ENCODE data around the gene FKBP6.
"Not testable (repeated sequence)": the region's sequence is repeated elsewhere in the genome, so short reads cannot be mapped to it uniquely, and the experiment has no call there.

The FKBP6 gene

DNA sequence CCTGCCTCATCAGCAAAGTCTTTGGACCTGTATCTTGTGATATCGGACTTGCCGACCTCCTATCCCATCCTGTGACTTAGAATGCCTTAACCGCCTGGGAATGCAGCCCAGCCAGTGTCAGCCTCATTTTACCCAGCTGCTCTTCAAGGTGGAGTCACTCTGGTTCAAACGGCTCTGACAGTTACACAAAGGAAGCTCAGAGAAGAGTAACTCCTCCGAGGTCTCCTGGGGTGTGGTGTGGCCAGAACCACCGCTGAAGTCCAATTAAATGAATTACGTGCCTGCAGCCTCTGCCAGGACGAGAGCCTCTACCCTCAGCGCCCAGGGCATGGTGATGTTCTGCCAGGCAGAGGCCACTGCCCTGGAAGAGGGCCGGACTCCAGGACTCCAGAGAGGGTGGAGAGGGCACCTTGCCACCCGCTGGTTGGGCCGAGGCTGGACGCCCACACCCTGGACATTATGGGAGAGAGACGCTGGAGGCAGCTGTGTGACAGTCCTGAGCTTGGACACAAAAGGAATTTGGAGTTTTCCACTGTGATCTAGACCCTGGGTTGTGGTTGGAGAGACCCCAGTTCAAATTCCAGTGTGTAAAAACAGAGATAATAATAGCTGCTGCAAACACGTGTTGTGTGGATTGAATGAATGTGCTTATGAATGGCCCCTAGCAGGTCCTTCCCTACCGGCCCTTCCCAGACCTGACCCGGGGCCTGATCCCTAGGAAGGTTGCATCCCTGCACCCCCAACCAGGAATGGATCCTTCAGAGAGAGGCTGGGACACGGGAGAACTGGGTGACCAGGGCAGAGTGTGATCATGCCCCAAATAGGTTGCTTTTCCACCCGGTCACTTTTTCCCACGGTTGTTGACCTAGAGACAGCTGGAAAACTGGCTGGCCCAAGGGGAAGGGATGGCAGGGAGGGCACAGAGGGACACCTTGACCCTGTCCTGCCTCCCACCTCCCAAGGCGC is 67.9 kb downstream of the FKBP6 start:
- no peak for DNase-seq

DNA sequence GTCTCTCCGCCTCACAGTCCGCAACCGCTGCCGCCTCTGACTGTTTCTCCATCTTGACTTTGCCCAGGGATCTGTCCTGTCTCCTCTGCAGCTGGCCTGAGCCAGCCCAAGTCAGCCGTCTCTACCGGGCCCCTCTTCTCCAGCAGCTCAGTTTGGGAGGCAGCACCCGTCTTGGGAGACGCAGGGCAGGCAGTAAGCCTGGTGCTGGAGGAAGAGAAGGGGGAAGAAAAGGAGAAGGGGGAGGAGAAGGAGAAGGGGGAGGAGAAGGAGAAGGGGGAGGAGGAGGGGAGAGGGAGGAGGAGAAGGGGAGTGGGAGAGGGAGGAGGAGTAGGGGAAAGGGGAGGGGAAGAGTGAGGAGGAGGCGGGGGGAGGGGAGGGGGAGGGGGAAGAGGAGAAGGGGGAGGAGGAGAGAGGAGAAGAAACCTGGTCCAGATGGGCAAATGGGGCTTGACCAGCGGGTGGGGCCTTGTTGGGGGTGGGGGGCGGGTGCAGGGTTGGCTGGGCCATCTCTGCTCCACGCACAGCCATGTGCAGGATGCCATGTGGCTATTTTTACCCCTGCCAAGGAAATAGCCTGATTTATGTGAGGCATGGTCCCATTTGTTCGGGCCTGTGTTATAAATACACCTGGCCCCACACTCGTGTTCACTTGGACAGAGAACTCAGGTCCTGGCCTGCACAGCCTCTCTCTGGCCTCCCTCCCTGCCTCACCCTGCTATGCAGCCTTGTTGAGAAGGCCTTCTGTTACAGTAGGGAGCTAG is 69.7 kb downstream of the FKBP6 start:
- no peak for DNase-seq

DNA sequence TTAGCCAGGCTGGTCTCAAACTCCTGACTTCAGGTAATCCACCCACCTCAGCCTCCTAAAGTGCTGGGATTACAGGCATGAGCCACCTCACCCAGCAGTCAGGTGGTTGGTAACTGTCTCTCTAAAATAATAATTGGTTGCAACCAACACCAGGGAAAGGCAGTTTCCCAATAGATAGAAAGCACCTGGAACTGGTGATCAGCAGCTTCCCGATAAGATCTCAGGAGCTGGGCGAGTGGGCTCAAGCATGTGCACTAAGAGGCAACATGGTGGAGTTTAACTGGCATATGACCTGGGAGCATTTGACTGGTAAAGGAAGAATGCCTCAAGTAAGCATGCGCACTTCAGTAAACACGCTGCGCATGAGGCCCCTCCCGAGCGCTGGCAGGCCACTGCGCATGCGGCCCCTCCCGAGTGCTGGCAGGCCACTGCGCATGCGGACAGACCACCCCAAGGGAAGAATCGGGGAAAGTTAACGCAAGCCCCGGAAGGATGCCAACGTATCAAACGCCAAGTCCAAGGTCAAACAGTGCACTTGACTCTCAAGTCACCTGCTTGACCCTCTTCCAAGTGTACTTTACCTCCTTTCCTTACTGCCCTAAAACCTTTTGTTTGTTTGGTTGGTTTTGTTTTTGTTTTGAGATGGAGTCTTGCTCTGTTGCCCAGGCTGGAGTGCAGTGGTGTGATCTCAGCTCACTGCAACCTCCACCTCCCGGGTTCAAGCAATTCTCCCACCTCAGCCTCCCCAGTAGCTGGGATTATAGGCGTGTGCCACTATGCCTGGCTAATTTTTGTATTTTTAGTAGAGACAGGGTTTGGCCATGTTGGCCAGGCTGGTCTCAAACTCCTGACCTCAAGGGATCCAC is 71.5 kb downstream of the FKBP6 start:
- peak; percentile 88 for DNase-seq

DNA sequence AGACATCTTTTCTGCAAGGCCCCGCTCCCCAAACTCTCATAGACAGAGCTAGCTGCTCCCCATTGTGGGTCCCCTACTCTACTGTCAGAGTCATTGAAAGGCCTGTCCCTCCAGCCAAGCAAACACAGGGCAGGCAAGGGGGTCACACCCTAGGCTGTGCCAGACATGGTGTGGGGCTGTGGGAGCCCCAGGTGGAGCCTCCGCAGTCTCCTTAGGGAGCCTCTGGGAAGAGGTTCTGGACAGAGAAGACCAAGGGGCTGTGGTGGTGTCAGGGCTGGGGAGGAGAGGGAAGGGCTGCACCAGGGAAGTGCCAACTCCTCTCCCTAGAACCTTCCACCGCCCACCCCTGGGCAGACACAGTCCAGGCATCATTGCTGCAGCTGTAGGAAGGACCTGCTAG is 76.9 kb downstream of the FKBP6 start:
- not testable (repeated sequence) for DNase-seq
